Measurements from ENCODE around the gene AMMECR1.

AMMECR1 gene

DNA sequence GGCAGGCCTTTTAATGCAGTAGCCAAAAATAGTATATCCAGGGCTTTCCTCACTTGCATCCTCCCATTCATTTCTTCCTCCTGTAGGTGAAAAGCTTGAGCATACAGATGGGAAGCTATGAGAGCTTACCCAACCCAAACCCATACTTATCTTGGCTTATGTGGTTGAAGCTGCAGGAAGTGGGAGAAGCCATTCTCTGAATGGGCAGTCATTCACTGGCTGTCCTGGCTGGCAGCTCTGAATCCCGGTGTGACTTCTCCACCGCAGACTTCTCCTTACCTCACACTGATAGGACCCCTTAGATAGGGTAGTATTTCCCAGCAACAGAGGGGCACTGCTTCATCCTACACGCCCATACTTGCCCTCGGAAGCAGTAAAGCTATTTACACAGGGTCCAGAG is 125.4 kb downstream of the AMMECR1 start:
- no peak for DNase-seq (ENCODE audit: low spot score)
- TF ChIP-seq, protein P1, sequence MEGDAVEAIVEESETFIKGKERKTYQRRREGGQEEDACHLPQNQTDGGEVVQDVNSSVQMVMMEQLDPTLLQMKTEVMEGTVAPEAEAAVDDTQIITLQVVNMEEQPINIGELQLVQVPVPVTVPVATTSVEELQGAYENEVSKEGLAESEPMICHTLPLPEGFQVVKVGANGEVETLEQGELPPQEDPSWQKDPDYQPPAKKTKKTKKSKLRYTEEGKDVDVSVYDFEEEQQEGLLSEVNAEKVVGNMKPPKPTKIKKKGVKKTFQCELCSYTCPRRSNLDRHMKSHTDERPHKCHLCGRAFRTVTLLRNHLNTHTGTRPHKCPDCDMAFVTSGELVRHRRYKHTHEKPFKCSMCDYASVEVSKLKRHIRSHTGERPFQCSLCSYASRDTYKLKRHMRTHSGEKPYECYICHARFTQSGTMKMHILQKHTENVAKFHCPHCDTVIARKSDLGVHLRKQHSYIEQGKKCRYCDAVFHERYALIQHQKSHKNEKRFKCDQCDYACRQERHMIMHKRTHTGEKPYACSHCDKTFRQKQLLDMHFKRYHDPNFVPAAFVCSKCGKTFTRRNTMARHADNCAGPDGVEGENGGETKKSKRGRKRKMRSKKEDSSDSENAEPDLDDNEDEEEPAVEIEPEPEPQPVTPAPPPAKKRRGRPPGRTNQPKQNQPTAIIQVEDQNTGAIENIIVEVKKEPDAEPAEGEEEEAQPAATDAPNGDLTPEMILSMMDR (IDR thresholded peaks at IDR 0.05; ENCODE audit: extremely low read depth, missing control alignments): no peak

DNA sequence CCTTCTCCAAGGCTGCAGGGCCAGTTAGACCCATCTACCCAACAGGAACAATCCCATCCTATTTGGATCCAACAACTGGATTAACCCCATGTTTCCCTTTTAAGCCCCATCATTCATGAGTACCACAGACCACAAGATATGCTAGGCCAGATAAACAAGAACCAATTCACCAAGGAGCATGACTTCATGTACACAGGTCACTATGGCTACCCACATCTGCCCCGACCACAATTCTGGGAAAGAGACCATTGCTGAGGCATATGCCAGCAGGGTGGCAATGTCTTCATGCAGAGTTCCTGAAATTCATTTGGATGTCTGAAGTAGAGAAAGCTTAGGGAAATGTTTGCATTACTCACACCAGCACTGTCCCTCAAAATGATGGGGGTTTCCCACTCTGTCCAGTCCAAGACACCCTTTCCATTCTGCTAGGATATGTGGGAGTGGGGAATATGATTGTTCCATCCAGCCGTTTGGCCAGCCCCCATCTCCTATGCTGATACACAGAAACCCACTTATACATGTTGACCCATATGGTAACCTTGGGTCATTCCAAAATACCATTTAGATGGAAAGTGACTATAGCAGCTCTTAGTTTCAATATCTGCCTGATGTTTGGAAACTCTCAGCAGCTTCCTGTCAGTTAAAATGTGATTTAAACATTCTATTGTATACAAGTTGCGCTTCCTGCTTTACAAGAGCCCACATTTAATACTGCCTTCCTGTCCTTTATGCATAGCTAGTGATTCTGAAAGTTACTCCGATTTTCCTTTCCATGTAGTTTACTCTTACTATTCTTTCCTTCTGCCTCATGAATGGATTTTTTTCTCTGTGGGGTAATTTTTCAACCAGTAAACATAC is 129.0 kb downstream of the AMMECR1 start:
- DNase-seq (ENCODE audit: low spot score): no peak
- TF ChIP-seq, protein P1 (IDR thresholded peaks at IDR 0.05; ENCODE audit: extremely low read depth, missing control alignments): no peak

DNA sequence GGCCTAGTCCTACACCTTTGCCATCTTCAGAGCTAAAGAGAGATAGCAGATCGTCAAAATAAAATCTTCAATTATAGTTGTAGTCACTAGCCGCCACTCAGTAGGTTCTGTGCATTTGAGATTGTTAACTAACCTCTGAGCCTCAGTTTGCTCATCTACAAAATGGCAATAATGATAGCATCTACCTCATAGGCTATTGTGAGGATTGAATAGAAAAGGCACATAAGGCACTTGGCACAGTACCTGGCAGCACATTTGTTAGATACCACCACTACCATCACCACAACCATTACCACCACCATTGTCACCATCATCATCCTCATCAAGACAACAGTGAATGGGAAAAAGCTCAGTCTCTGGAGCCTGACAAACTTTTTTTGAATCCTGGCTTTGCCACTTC is 134.6 kb downstream of the AMMECR1 start:
- TF ChIP-seq, protein P1 (IDR thresholded peaks at IDR 0.05; ENCODE audit: extremely low read depth, missing control alignments): no peak

DNA sequence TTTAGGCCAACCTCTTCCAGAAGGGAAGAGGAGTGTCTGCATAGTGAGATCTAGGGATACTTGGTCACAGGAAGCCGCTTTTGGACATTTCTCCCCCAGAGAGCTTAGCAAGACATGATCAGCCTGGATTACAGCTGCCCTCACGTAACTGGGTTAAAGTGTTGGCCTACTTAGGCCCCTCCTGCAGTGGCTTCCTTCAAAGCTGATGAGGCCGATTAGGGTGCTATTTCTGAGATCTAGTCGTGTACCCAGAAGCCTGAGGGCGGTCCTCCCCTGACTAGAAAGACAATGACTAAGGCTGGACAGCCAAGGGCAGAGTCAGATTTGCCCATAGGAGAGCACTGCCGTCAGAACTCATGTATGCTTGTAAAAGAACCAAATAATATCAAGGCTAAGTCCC is 135.0 kb downstream of the AMMECR1 start:
- TF ChIP-seq, protein P1 (IDR thresholded peaks at IDR 0.05; ENCODE audit: extremely low read depth, missing control alignments): no peak
- no peak for DNase-seq (ENCODE audit: low spot score)

More for the DNA sequence above, 134.6 kb downstream of the AMMECR1 start:
- no peak for DNase-seq (ENCODE audit: low spot score)

DNA sequence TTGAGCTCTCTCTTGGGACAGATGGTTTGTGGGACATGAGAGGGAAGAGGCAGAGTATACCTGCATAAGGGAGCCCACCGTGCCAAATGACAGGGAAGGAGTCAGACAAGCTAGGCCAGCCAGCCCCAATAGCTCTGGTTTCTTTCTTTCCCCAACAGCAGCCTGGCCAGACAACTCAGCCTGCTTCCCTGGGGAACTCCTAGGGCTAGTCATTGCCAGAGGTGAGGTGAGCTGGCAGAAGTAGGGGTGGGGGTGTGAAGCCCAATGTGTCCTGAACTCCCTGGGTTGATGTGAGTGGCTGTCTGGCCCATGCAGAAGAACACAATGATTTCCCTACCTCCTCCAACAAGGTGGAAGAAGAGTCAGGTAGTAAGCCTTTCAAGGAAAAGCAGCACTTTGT is 135.5 kb downstream of the AMMECR1 start:
- TF ChIP-seq, protein P1 (IDR thresholded peaks at IDR 0.05; ENCODE audit: extremely low read depth, missing control alignments): no peak
- DNase-seq (ENCODE audit: low spot score): no peak

DNA sequence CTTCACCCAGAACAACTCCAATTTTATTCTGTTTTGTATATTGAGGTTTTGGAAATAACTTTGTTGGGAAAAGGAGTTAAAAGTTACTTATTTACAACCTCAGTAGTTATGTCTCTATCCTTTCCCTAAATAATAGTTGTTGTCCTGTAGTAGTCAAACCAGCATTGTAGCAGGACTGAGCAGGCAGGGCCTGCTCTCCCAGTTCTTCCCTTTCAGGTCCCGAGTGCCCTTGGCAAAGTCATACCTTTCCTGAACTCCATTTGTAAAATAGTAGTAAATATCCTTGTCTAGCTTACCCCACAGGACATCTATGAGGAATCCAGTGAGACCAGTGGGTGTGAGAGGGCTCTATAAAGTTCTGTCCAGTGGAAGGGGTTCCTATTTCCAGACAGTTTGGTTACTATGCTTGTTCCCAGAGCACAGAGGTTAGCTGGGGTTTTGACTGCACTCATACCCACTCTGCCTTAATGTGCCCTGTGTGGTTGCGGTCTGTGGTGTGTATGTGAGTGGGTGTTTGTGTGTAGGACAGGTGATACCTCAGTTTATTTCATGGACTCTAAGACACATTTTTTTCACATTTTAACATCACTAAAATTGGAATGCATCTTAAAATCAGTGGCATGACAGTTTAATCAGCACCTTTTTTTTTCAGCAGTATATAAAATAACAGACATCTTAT is 136.3 kb downstream of the AMMECR1 start:
- TF ChIP-seq, protein P1 (IDR thresholded peaks at IDR 0.05; ENCODE audit: extremely low read depth, missing control alignments): no peak

DNA sequence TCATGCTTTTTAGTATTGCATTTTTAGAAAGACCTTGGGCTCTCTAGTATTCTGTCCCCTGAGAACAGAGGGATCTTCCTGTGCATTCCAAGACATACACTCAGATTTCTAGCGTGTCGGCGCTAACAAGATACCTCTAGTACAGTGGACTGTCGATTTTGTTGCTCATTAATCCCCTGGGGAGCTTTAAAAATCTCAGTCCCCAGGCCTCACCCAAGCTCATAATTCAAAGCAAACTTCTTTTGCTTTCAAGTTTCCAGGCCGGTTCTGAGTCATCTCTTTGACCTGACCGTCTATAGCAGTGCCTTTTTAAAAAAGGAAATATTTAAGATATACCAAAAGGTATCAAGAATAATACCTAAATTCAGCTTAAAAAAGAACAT is 137.0 kb downstream of the AMMECR1 start:
- peak; percentile 15 for DNase-seq (ENCODE audit: low spot score)
- TF ChIP-seq, protein P1 (IDR thresholded peaks at IDR 0.05; ENCODE audit: extremely low read depth, missing control alignments): no peak

More for the DNA sequence above, 136.3 kb downstream of the AMMECR1 start:
- no peak for DNase-seq (ENCODE audit: low spot score)
